Upper lobe of left lung (tissue), 4 donors: ENCODE measurements around the gene SIX6.

Experiments
- POLR2AphosphoS5 ChIP-seq, 2 donors: sonication (generic); formaldehyde crosslinking; IDR thresholded peaks; one replicate each; pipeline ENCODE4 v1.5.1; 2017; ENCODE audit warnings: antibody characterized with exemption in 2 of 2
- TF ChIP-seq, protein P1 (sequence below), 6 experiments: fragments of 450-650 bp in 4 of 6; fragments of 200-600 bp in 2 of 6; sonication (generic) in 2 of 6; IDR thresholded peaks; one replicate each; pipeline ENCODE4 v1.5.1; 2016 to 2019; ENCODE audit warnings: antibody characterized with exemption in 6 of 6

DNA sequence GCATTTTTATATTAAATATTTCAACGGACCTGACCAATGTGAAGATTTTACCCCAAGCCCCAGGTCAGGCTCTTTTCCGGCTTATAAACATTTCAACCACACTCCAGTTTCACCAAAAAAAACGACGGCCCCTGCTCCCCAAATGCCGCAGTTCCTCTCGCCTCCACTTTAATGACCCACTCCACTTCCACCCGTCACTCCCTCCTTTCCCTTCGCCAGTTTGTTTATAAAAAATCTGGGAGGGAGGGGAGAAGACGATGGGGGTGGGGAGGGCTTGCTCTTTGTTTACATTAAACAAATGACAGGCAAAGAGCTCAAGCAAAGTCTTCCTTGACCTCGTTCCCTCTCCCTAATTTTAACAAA lies 5.4 kb downstream of the SIX6 start:
- TF ChIP-seq POLR2AphosphoS5 (IDR thresholded peaks at IDR 0.05), result no peak
- TF ChIP-seq, protein P1, sequence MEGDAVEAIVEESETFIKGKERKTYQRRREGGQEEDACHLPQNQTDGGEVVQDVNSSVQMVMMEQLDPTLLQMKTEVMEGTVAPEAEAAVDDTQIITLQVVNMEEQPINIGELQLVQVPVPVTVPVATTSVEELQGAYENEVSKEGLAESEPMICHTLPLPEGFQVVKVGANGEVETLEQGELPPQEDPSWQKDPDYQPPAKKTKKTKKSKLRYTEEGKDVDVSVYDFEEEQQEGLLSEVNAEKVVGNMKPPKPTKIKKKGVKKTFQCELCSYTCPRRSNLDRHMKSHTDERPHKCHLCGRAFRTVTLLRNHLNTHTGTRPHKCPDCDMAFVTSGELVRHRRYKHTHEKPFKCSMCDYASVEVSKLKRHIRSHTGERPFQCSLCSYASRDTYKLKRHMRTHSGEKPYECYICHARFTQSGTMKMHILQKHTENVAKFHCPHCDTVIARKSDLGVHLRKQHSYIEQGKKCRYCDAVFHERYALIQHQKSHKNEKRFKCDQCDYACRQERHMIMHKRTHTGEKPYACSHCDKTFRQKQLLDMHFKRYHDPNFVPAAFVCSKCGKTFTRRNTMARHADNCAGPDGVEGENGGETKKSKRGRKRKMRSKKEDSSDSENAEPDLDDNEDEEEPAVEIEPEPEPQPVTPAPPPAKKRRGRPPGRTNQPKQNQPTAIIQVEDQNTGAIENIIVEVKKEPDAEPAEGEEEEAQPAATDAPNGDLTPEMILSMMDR (IDR thresholded peaks at IDR 0.05), result no peak
